ENCODE measurements around the gene GSTA2. TPM values are rescaled to one million over a fixed set of nuclear protein-coding genes. Genes with fewer than 3 reads are reported as not detected.
"Not testable (repeated sequence)": the region's sequence is repeated elsewhere in the genome, so short reads cannot be mapped to it uniquely, and the experiment has no call there.

Gene GSTA2
- total RNA-seq (2014; rRNA removed; shearing (Covaris generic); ENCODE audit: low replicate concordance), result 0.63 TPM in 1 of 2 replicates, not detected in the other

- not testable (repeated sequence) for DNase-seq, H3K4me3 ChIP-seq, H3K27me3 ChIP-seq, H3K36me3 ChIP-seq, H3K9me3 ChIP-seq
Observed at GRCh38 chr6:52763322-52763916, at the start of gene GSTA2. GSTA2 (minus strand) TSS chr6:52763475; CDS start chr6:52757947, 5,528 bp downstream.

- not testable (repeated sequence) for H3K36me3 ChIP-seq, DNase-seq, H3K4me3 ChIP-seq, H3K27me3 ChIP-seq, H3K9me3 ChIP-seq
Observed at GRCh38 chr6:52809777-52810176, 46.5 kb upstream of the GSTA2 start.

- no peaks in the 10 kb centered on the region for H3K27me3 ChIP-seq
- H3K36me3 ChIP-seq, result no peaks in the 10 kb centered on the region
- H3K9me3 ChIP-seq, result no peaks in the 10 kb centered on the region
- no peak for DNase-seq
- no peak overlapping the region for H3K4me3 ChIP-seq
Observed at GRCh38 chr6:52808660-52809059, 45.4 kb upstream of the GSTA2 start.

- H3K9me3 ChIP-seq, H3K27me3 ChIP-seq, H3K36me3 ChIP-seq, H3K4me3 ChIP-seq, DNase-seq: not testable (repeated sequence)
Observed at GRCh38 chr6:52803668-52804255, 40.5 kb upstream of the GSTA2 start, which contains the start of gene GSTA1. GSTA1 (minus strand) TSS chr6:52803816; CDS start chr6:52799267, 4,549 bp downstream.

GRCh38 chr6:52802806-52803205 lies 39.5 kb upstream of the GSTA2 start:
- Histone ChIP-seq H3K36me3 (no peaks in the 10 kb centered on the region), H3K9me3 (no peaks in the 10 kb centered on the region), H3K27me3 (no peaks in the 10 kb centered on the region), H3K4me3 (no peak overlapping the region)
- DNase-seq, result no peak

GRCh38 chr6:52801188-52801841 lies 38.0 kb upstream of the GSTA2 start:
- DNase-seq, result no peak
- H3K36me3 ChIP-seq, result no peaks in the 10 kb centered on the region
- H3K9me3 ChIP-seq, result no peaks in the 10 kb centered on the region
- H3K27me3 ChIP-seq, result no peaks in the 10 kb centered on the region
- no peak overlapping the region for H3K4me3 ChIP-seq

GRCh38 chr6:52799272-52799671 lies 36.0 kb upstream of the GSTA2 start:
- H3K36me3 ChIP-seq, H3K9me3 ChIP-seq, H3K4me3 ChIP-seq, H3K27me3 ChIP-seq: not testable (repeated sequence)
- peak; percentile 60 for DNase-seq

GRCh38 chr6:52794366-52794765 lies 31.1 kb upstream of the GSTA2 start:
- H3K9me3 ChIP-seq, DNase-seq, H3K27me3 ChIP-seq, H3K4me3 ChIP-seq, H3K36me3 ChIP-seq: not testable (repeated sequence)

GRCh38 chr6:52790861-52791260 lies 27.6 kb upstream of the GSTA2 start:
- no peak for DNase-seq
- Histone ChIP-seq H3K4me3 (no peak overlapping the region), H3K9me3 (no peaks in the 10 kb centered on the region), H3K36me3 (no peaks in the 10 kb centered on the region), H3K27me3 (no peaks in the 10 kb centered on the region)

- H3K36me3 ChIP-seq, H3K4me3 ChIP-seq, H3K27me3 ChIP-seq, DNase-seq, H3K9me3 ChIP-seq: not testable (repeated sequence)
Observed at GRCh38 chr6:52789658-52790057, 26.4 kb upstream of the GSTA2 start.

GRCh38 chr6:52788478-52788877 lies 25.2 kb upstream of the GSTA2 start:
- Histone ChIP-seq H3K4me3 (no peak overlapping the region), H3K27me3 (no peaks in the 10 kb centered on the region), H3K9me3 (no peaks in the 10 kb centered on the region), H3K36me3 (no peaks in the 10 kb centered on the region)
- DNase-seq, result no peak

GRCh38 chr6:52787917-52788316 lies 24.6 kb upstream of the GSTA2 start:
- Histone ChIP-seq H3K27me3 (no peaks in the 10 kb centered on the region), H3K9me3 (no peaks in the 10 kb centered on the region), H3K36me3 (no peaks in the 10 kb centered on the region), H3K4me3 (no peak overlapping the region)
- DNase-seq, result no peak

GRCh38 chr6:52786249-52786956 lies 23.1 kb upstream of the GSTA2 start:
- H3K4me3 ChIP-seq, result no peak overlapping the region

GRCh38 chr6:52782696-52783274 lies 19.5 kb upstream of the GSTA2 start:
- H3K36me3 ChIP-seq, H3K27me3 ChIP-seq, H3K4me3 ChIP-seq, DNase-seq, H3K9me3 ChIP-seq: not testable (repeated sequence)

More at GRCh38 chr6:52786249-52786956, 23.1 kb upstream of the GSTA2 start:
- no peak for DNase-seq
- Histone ChIP-seq H3K27me3 (no peaks in the 10 kb centered on the region), H3K36me3 (no peaks in the 10 kb centered on the region), H3K9me3 (no peaks in the 10 kb centered on the region)

- H3K36me3 ChIP-seq, H3K4me3 ChIP-seq, H3K9me3 ChIP-seq, H3K27me3 ChIP-seq, DNase-seq: not testable (repeated sequence)
Observed at GRCh38 chr6:52782209-52782608, 18.9 kb upstream of the GSTA2 start.

- no peaks in the 10 kb centered on the region for H3K36me3 ChIP-seq
- H3K9me3 ChIP-seq, result no peaks in the 10 kb centered on the region
- no peaks in the 10 kb centered on the region for H3K27me3 ChIP-seq
- no peak for DNase-seq
- no peak overlapping the region for H3K4me3 ChIP-seq
Observed at GRCh38 chr6:52779237-52779636, 16.0 kb upstream of the GSTA2 start.

- DNase-seq, H3K4me3 ChIP-seq, H3K27me3 ChIP-seq, H3K36me3 ChIP-seq, H3K9me3 ChIP-seq: not testable (repeated sequence)
Observed at GRCh38 chr6:52776711-52777351, 13.6 kb upstream of the GSTA2 start.
